NCI-H128 (cell line): ENCODE data around the gene TBCK.
"Not testable (repeated sequence)": the region's sequence is repeated elsewhere in the genome, so short reads cannot be mapped to it uniquely, and the experiment has no call there.

Source experiments
- DNase-seq: peaks from one replicate; lab custom pipeline; 2025; ENCODE audit not compliant: unreplicated experiment; lab: John Stamatoyannopoulos, UW

TBCK gene

GRCh38 chr4:106238820-106239420 is 77.1 kb downstream of the TBCK start:
- DNase-seq = no peak

GRCh38 chr4:106231931-106232330 is 84.1 kb downstream of the TBCK start:
- DNase-seq = no peak

GRCh38 chr4:106222548-106222947 is 93.5 kb downstream of the TBCK start:
- no peak for DNase-seq

GRCh38 chr4:106213291-106213690 is 102.7 kb downstream of the TBCK start:
- not testable (repeated sequence) for DNase-seq

GRCh38 chr4:106210021-106210420 is 106.0 kb downstream of the TBCK start:
- DNase-seq = no peak

GRCh38 chr4:106208481-106209460 is 107.2 kb downstream of the TBCK start:
- no peak for DNase-seq

GRCh38 chr4:106201373-106201772 is 114.6 kb downstream of the TBCK start:
- no peak for DNase-seq

GRCh38 chr4:106195435-106195950 is 120.5 kb downstream of the TBCK start:
- no peak for DNase-seq

GRCh38 chr4:106194801-106195200 is 121.2 kb downstream of the TBCK start:
- DNase-seq = no peak

GRCh38 chr4:106192131-106192530 is 123.9 kb downstream of the TBCK start:
- no peak for DNase-seq

GRCh38 chr4:106186201-106186600 is 129.8 kb downstream of the TBCK start:
- no peak for DNase-seq

- no peak for DNase-seq
These were observed 132.5 kb downstream of the TBCK start for GRCh38 chr4:106183551-106183950.

- no peak for DNase-seq
These were observed 143.1 kb downstream of the TBCK start for GRCh38 chr4:106172861-106173260.

GRCh38 chr4:106165351-106166010 is 150.5 kb downstream of the TBCK start:
- DNase-seq = no peak

- no peak for DNase-seq
These were observed 153.7 kb downstream of the TBCK start for GRCh38 chr4:106162278-106162677.

GRCh38 chr4:106160560-106160959 is 155.4 kb downstream of the TBCK start:
- no peak for DNase-seq

GRCh38 chr4:106149911-106150310 is 166.1 kb downstream of the TBCK start:
- DNase-seq = no peak

- no peak for DNase-seq
These were observed 167.0 kb downstream of the TBCK start for GRCh38 chr4:106149026-106149425.

GRCh38 chr4:106142616-106143127 is 173.3 kb downstream of the TBCK start:
- DNase-seq = no peak

GRCh38 chr4:106140601-106141000 is 175.4 kb downstream of the TBCK start:
- no peak for DNase-seq

GRCh38 chr4:106136777-106137331 is 179.2 kb downstream of the TBCK start:
- DNase-seq = no peak
